Astrocyte (in vitro differentiated cells and primary cell): ENCODE results near the gene PIAS1. TPM values are rescaled to one million over a fixed set of nuclear protein-coding genes. Genes with fewer than 3 reads are reported as not detected.
"Not testable (repeated sequence)": the region's sequence is repeated elsewhere in the genome, so short reads cannot be mapped to it uniquely, and the experiment has no call there.

Experiments used
- DNase-seq: peaks from one replicate; pipeline ENCODE4 v3.0.0-alpha.2; 2010; ENCODE audit warnings: low read depth
- FAIRE-seq: peaks from 2 replicates; lab custom pipeline; 2011; peaks lifted over from hg19 to GRCh38; lab: Jason Lieb, UNC
- H2AFZ ChIP-seq: 2 replicates; pipeline ENCODE4 v1.6.0; 2012; ENCODE audit warnings: low read depth, low read length, inconsistent platforms
- H3K27ac ChIP-seq: 2 replicates; pipeline ENCODE4 v1.5.1; 2011; ENCODE audit warnings: low read depth, low read length, inconsistent platforms
- H3K27me3 ChIP-seq: 2 replicates; pipeline ENCODE4 v1.6.0; 2011; ENCODE audit warnings: low read length, inconsistent platforms; ENCODE audit not compliant: insufficient read depth
- H3K36me3 ChIP-seq: 2 replicates; pipeline ENCODE4 v1.5.1; 2011; ENCODE audit warnings: low read length, inconsistent platforms; ENCODE audit not compliant: insufficient read depth
- H3K4me1 ChIP-seq: 2 replicates; pipeline ENCODE4 v1.5.1; 2011; ENCODE audit warnings: low read length, inconsistent platforms; ENCODE audit not compliant: insufficient read depth
- H3K4me2 ChIP-seq: 2 replicates; pipeline ENCODE4 v1.6.0; 2012; ENCODE audit warnings: low read length, inconsistent platforms
- H3K4me3 ChIP-seq: 2 replicates; pipeline ENCODE4 v1.5.1; 2011; ENCODE audit warnings: low read depth, mild to moderate bottlenecking, low read length, inconsistent platforms; ENCODE audit not compliant: insufficient read depth
- H3K79me2 ChIP-seq: 2 replicates; pipeline ENCODE4 v1.6.0; 2012; ENCODE audit warnings: mild to moderate bottlenecking, low read length, inconsistent platforms; ENCODE audit not compliant: insufficient read depth
- H3K9ac ChIP-seq: 2 replicates; pipeline ENCODE4 v1.6.0; 2012; ENCODE audit warnings: mild to moderate bottlenecking, low read length, inconsistent platforms
- H3K9me3 ChIP-seq: 2 replicates; pipeline ENCODE4 v1.5.1; 2012; ENCODE audit warnings: low read depth, mild to moderate bottlenecking, low read length, inconsistent platforms; ENCODE audit not compliant: insufficient read depth
- H4K20me1 ChIP-seq: 2 replicates; pipeline ENCODE4 v1.6.0; 2012; ENCODE audit warnings: low read length, inconsistent platforms; ENCODE audit not compliant: insufficient read depth
- H3K27ac Mint-ChIP-seq: one replicate; pipeline ENCODE4 v1.8.0; 2021; ENCODE audit warnings: mild to moderate bottlenecking, mixed read lengths; ENCODE audit not compliant: unreplicated experiment
- H3K27me3 Mint-ChIP-seq: one replicate; pipeline ENCODE4 v1.8.0; 2021; ENCODE audit warnings: low read depth, mixed read lengths; ENCODE audit not compliant: unreplicated experiment
- H3K36me3 Mint-ChIP-seq: one replicate; pipeline ENCODE4 v1.8.0; 2021; ENCODE audit warnings: low read depth, mixed read lengths; ENCODE audit not compliant: unreplicated experiment
- H3K4me1 Mint-ChIP-seq: one replicate; pipeline ENCODE4 v1.8.0; 2021; ENCODE audit warnings: low read depth, mixed read lengths; ENCODE audit not compliant: unreplicated experiment
- H3K4me3 Mint-ChIP-seq: one replicate; pipeline ENCODE4 v1.8.0; 2021; ENCODE audit warnings: mild to moderate bottlenecking, moderate library complexity, mixed read lengths; ENCODE audit not compliant: unreplicated experiment
- H3K9me3 Mint-ChIP-seq: one replicate; pipeline ENCODE4 v1.8.0; 2021; ENCODE audit warnings: mild to moderate bottlenecking, mixed read lengths; ENCODE audit not compliant: unreplicated experiment
- CTCF ChIP-seq: IDR thresholded peaks from 2 replicates; pipeline ENCODE4 v1.5.1; 2011; ENCODE audit warnings: low read depth, mild to moderate bottlenecking, inconsistent platforms, low read length, moderate library complexity; ENCODE audit not compliant: insufficient read depth
- EZH2 ChIP-seq: IDR thresholded peaks from 2 replicates; pipeline ENCODE4 v1.6.1; 2012; ENCODE audit warnings: mild to moderate bottlenecking, low read length, inconsistent platforms; ENCODE audit not compliant: insufficient read depth
- total RNA-seq: library from RNA; stranded (reverse); gene quantifications from 2 replicates; pipeline ENCODE4 v1.2.1, GENCODE V29; 2021

PIAS1 gene
- total RNA-seq, 1 donor from 2014 or later: 30.2 TPM

- Mint-ChIP-seq H3K4me3 (no peak overlapping the region), H3K36me3 (no peaks in the 10 kb centered on the region), H3K9me3 (peaks cover 2% of the 10 kb centered on the region), H3K27ac (no peak overlapping the region), H3K4me1 (peaks cover 13% of the 10 kb centered on the region), H3K27me3 (peaks cover 5% of the 10 kb centered on the region)
- no peak for DNase-seq
- Histone ChIP-seq H3K4me3 (no peak overlapping the region), H3K9me3 (no peaks in the 10 kb centered on the region), H3K27me3 (peaks cover 2% of the 10 kb centered on the region), H2AFZ (peak overlapping the region; percentile 8), H3K4me2 (no peak overlapping the region), H3K79me2 (peaks cover 4% of the 10 kb centered on the region), H3K4me1 (peaks cover 5% of the 10 kb centered on the region), H3K27ac (no peak overlapping the region), H3K9ac (no peak overlapping the region), H4K20me1 (no peaks in the 10 kb centered on the region), H3K36me3 (no peaks in the 10 kb centered on the region)
- no peak for FAIRE-seq
- TF ChIP-seq EZH2 (no peak), CTCF (no peak)
These were observed 179.9 kb downstream of the PIAS1 start for GRCh38 chr15:68234060-68234459.

- not testable (repeated sequence) for H3K4me3 ChIP-seq, H3K4me3 Mint-ChIP-seq, H3K36me3 ChIP-seq, H3K27ac ChIP-seq, H3K9ac ChIP-seq, FAIRE-seq, H3K9me3 ChIP-seq, H3K27me3 ChIP-seq, H3K9me3 Mint-ChIP-seq, H4K20me1 ChIP-seq, H3K27ac Mint-ChIP-seq, DNase-seq, H3K4me2 ChIP-seq, H3K4me1 ChIP-seq, H3K36me3 Mint-ChIP-seq, H3K27me3 Mint-ChIP-seq, H3K79me2 ChIP-seq
- peaks cover 13% of the 10 kb centered on the region for H3K4me1 Mint-ChIP-seq
- peak overlapping the region; percentile 8 for H2AFZ ChIP-seq
These were observed 180.4 kb downstream of the PIAS1 start for GRCh38 chr15:68234520-68234919.

DNA sequence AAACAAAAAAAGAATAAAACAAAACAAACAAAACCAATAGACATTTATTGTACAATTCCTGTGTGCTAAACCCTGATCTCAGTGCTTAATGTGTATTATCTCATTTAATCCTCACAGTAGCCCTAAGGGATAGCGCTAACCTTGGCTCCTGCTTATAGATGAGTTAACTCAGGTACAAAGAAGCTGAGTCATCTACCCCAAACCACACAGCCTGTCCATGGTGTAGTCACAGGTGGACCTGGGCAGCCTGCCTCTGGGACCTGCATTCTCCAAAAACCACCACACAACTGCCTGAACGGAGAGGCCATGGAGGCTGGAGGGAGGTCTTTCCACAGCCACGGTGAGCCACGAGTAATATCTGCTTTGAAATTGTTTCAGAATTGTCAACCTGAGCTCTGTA is 180.9 kb downstream of the PIAS1 start:
- DNase-seq (no peak), FAIRE-seq (no peak)
- Mint-ChIP-seq H3K9me3 (peaks cover 2% of the 10 kb centered on the region), H3K27me3 (peaks cover 5% of the 10 kb centered on the region), H3K4me3 (no peak overlapping the region), H3K27ac (no peak overlapping the region), H3K36me3 (no peaks in the 10 kb centered on the region), H3K4me1 (peaks cover 10% of the 10 kb centered on the region)
- Histone ChIP-seq H3K4me2 (no peak overlapping the region), H3K4me1 (peaks cover 3% of the 10 kb centered on the region), H3K79me2 (no peaks in the 10 kb centered on the region), H3K36me3 (no peaks in the 10 kb centered on the region), H3K4me3 (no peak overlapping the region), H3K9ac (no peak overlapping the region), H2AFZ (no peak overlapping the region), H3K27me3 (peaks cover 2% of the 10 kb centered on the region), H4K20me1 (no peaks in the 10 kb centered on the region), H3K9me3 (no peaks in the 10 kb centered on the region), H3K27ac (no peak overlapping the region)
- no peak for TF ChIP-seq EZH2
- no peak for TF ChIP-seq CTCF
